H9 (cell line): ENCODE measurements around the gene PICALM. TPM values are rescaled to one million over a fixed set of nuclear protein-coding genes. Genes with fewer than 3 reads are reported as not detected.

Experiments
- DNase-seq: peaks from one replicate; pipeline ENCODE4 v3.0.0-alpha.2; 2017
- H2AFZ ChIP-seq: one replicate; pipeline ENCODE4 v1.6.1; 2013; ENCODE audit warnings: mild to moderate bottlenecking, low read length, control low read depth, moderate library complexity
- H2AK5ac ChIP-seq: 2 replicates; pipeline ENCODE4 v1.6.1; 2013; ENCODE audit warnings: low read length, control low read depth, mixed read lengths; ENCODE audit not compliant: insufficient read length
- H2BK120ac ChIP-seq: one replicate; pipeline ENCODE4 v1.6.1; 2013; ENCODE audit warnings: low read depth, mild to moderate bottlenecking, low read length, control low read depth, inconsistent platforms; ENCODE audit not compliant: poor library complexity, severe bottlenecking
- H2BK12ac ChIP-seq: 2 replicates; pipeline ENCODE4 v1.6.1; 2013; ENCODE audit warnings: low read length, control low read depth, mixed read lengths, low read depth; ENCODE audit not compliant: insufficient read length
- H2BK15ac ChIP-seq: 2 replicates; pipeline ENCODE4 v1.6.1; 2013; ENCODE audit warnings: low read depth, low read length, control low read depth
- H2BK20ac ChIP-seq: one replicate; pipeline ENCODE4 v1.6.1; 2013; ENCODE audit warnings: low read depth, mild to moderate bottlenecking, low read length, control low read depth, inconsistent platforms; ENCODE audit not compliant: poor library complexity, severe bottlenecking
- H2BK5ac ChIP-seq: 2 replicates; pipeline ENCODE4 v1.6.1; 2013; ENCODE audit warnings: low read length, control low read depth, mixed read lengths; ENCODE audit not compliant: insufficient read length
- H3K14ac ChIP-seq: 2 replicates; pipeline ENCODE4 v1.6.1; 2013; ENCODE audit warnings: low read length, control low read depth; ENCODE audit not compliant: insufficient read depth
- H3K18ac ChIP-seq: 2 replicates; pipeline ENCODE4 v1.6.1; 2013; ENCODE audit warnings: low read depth, mild to moderate bottlenecking, mixed read lengths, low read length, control low read depth; ENCODE audit not compliant: insufficient read length
- H3K23ac ChIP-seq: 2 replicates; pipeline ENCODE4 v1.6.1; 2013; ENCODE audit warnings: low read length, control low read depth, mixed read lengths, low read depth; ENCODE audit not compliant: insufficient read length
- H3K23me2 ChIP-seq: 2 replicates; pipeline ENCODE4 v1.6.1; 2013; ENCODE audit warnings: low read depth, mild to moderate bottlenecking, mixed read lengths, low read length, control low read depth; ENCODE audit not compliant: insufficient read length, poor library complexity, severe bottlenecking
- H3K27ac ChIP-seq: 2 replicates; pipeline ENCODE4 v1.5.1; 2013; ENCODE audit warnings: low read length, control low read depth, mixed read lengths, low read depth; ENCODE audit not compliant: insufficient read length
- H3K27me3 ChIP-seq: 2 replicates; pipeline ENCODE4 v1.6.1; 2013; ENCODE audit warnings: low read length, control low read depth, inconsistent platforms; ENCODE audit not compliant: insufficient read depth
- H3K4ac ChIP-seq: 2 replicates; pipeline ENCODE4 v1.6.1; 2013; ENCODE audit warnings: low read depth, mild to moderate bottlenecking, control low read depth, inconsistent platforms, low read length, moderate library complexity
- H3K4me1 ChIP-seq: 2 replicates; pipeline ENCODE4 v1.6.1; 2013; ENCODE audit warnings: low read length, control low read depth, inconsistent platforms; ENCODE audit not compliant: insufficient read depth
- H3K4me2 ChIP-seq: 2 replicates; pipeline ENCODE4 v1.6.1; 2013; ENCODE audit warnings: low read length, control low read depth, mixed read lengths; ENCODE audit not compliant: insufficient read length, insufficient read depth
- H3K56ac ChIP-seq: 2 replicates; pipeline ENCODE4 v1.6.1; 2013; ENCODE audit warnings: low read depth, mild to moderate bottlenecking, mixed read lengths, low read length, control low read depth; ENCODE audit not compliant: insufficient read length
- H3K79me1 ChIP-seq: 2 replicates; pipeline ENCODE4 v1.6.1; 2013; ENCODE audit warnings: low read depth, mild to moderate bottlenecking, moderate library complexity, low read length, control low read depth, inconsistent platforms; ENCODE audit not compliant: insufficient read depth, poor library complexity, severe bottlenecking
- H3K79me2 ChIP-seq: 2 replicates; pipeline ENCODE4 v1.6.1; 2013; ENCODE audit warnings: low read length, control low read depth, inconsistent platforms; ENCODE audit not compliant: insufficient read depth
- H3K9ac ChIP-seq: 2 replicates; pipeline ENCODE4 v1.6.1; 2013; ENCODE audit warnings: low read length, control low read depth, mixed read lengths; ENCODE audit not compliant: insufficient read length; ENCODE audit errors: extremely low read depth
- H3K9me3 ChIP-seq: one replicate; pipeline ENCODE4 v1.6.1; 2013; ENCODE audit warnings: low read depth, low read length, inconsistent platforms; ENCODE audit not compliant: control insufficient read depth
- H3T11ph ChIP-seq: one replicate; pipeline ENCODE4 v1.6.1; 2013; ENCODE audit warnings: mild to moderate bottlenecking, low read length, control low read depth, inconsistent platforms
- H4K20me1 ChIP-seq: one replicate; pipeline ENCODE4 v1.6.1; 2013; ENCODE audit not compliant: control insufficient read depth, insufficient read length, insufficient read depth
- H4K5ac ChIP-seq: 2 replicates; pipeline ENCODE4 v1.6.1; 2013; ENCODE audit warnings: low read depth, mild to moderate bottlenecking, mixed read lengths, low read length, control low read depth; ENCODE audit not compliant: insufficient read length
- H4K8ac ChIP-seq: replicated peaks from 2 replicates; pipeline ENCODE4 v1.6.1; 2013; ENCODE audit warnings: low read length, control low read depth, mixed read lengths, low read depth; ENCODE audit not compliant: insufficient read length
- H4K91ac ChIP-seq: 2 replicates; pipeline ENCODE4 v1.6.1; 2013; ENCODE audit warnings: low read depth, mild to moderate bottlenecking, moderate library complexity, mixed read lengths, low read length, control low read depth; ENCODE audit not compliant: insufficient read length
- H3K27ac Mint-ChIP-seq, 3 experiments: 2 replicates in 2 of 3; 3 replicates in 1 of 3; pipeline ENCODE4 v1.8.0; 2020 to 2021; ENCODE audit warnings: mixed read lengths in 3 of 3, mild to moderate bottlenecking in 1 of 3, moderate library complexity in 1 of 3
- H3K27me3 Mint-ChIP-seq: 2 replicates; pipeline ENCODE4 v1.8.0; 2021; ENCODE audit warnings: low read depth, mild to moderate bottlenecking, moderate library complexity, mixed read lengths
- H3K36me3 Mint-ChIP-seq, 3 experiments: 2 replicates in 2 of 3; 3 replicates in 1 of 3; pipeline ENCODE4 v1.8.0; 2020 to 2021; ENCODE audit warnings: low read depth in 3 of 3, mixed read lengths in 3 of 3; ENCODE audit not compliant: insufficient read depth in 1 of 3
- H3K4me1 Mint-ChIP-seq, 2 experiments: 2 replicates each; pipeline ENCODE4 v1.8.0; 2020; ENCODE audit warnings: mixed read lengths in 2 of 2
- H3K4me3 Mint-ChIP-seq, 2 experiments: 2 replicates in 1 of 2; 3 replicates in 1 of 2; pipeline ENCODE4 v1.8.0; 2020 to 2021; ENCODE audit warnings: mild to moderate bottlenecking in 2 of 2, mixed read lengths in 2 of 2, moderate library complexity in 1 of 2
- H3K9me3 Mint-ChIP-seq, 2 experiments: 2 replicates in 1 of 2; 3 replicates in 1 of 2; pipeline ENCODE4 v1.8.0; 2020; ENCODE audit warnings: mild to moderate bottlenecking in 2 of 2, mixed read lengths in 2 of 2, moderate library complexity in 1 of 2
- CTCF ChIP-seq: fragments of 200-600 bp; sonication (generic); conservative IDR thresholded peaks from 3 replicates; pipeline ENCODE4 v1.8.0; 2021; ENCODE audit warnings: antibody characterized with exemption, mild to moderate bottlenecking
- WGBS: extraction: QIAGEN DNeasy Blood & Tissue Kit; methylation state at CpG from one replicate; pipeline ENCODE4 v1.1.7; 2013; ENCODE audit warnings: missing lambda C conversion rate, low lambda C conversion rate, mixed read lengths; ENCODE audit not compliant: insufficient read length; ENCODE audit errors: extremely low coverage; 5-methylcytosine and 5-hydroxymethylcytosine counted together
- total RNA-seq: library from RNA; stranded (reverse); gene quantifications from 2 replicates; pipeline ENCODE4 v1.2.1, GENCODE V29; 2021

Gene PICALM
- total RNA-seq, 1 experiment from 2014 or later = 76.4 TPM

GRCh38 chr11:86117001-86117711 is 48.3 kb upstream of the PICALM start:
- no CpG with 5 or more reads among the region's 5 CpGs for WGBS
- no peak overlapping the region for H3T11ph ChIP-seq
- DNase-seq = no peak
- H3K4me2 ChIP-seq = no peak overlapping the region
- H3K23me2 ChIP-seq = no peaks in the 10 kb centered on the region
- H3K4me1 ChIP-seq = no peaks in the 10 kb centered on the region
- no peak overlapping the region for H3K4me3 Mint-ChIP-seq
- no peak overlapping the region for H4K8ac ChIP-seq
- H3K9me3 Mint-ChIP-seq = peaks cover 3% of the 10 kb centered on the region in 2 experiments; a peak in 4 of 5 replicates
- H4K5ac ChIP-seq = no peak overlapping the region
- no peaks in the 10 kb centered on the region for H3K79me1 ChIP-seq
- H2BK5ac ChIP-seq = no peak overlapping the region
- no peak overlapping the region for H2AK5ac ChIP-seq
- H2AFZ ChIP-seq = no peak overlapping the region
- H3K79me2 ChIP-seq = no peaks in the 10 kb centered on the region
- H3K27me3 Mint-ChIP-seq = no peaks in the 10 kb centered on the region
- H4K91ac ChIP-seq = no peak overlapping the region
- H3K14ac ChIP-seq = no peak overlapping the region
- H2BK120ac ChIP-seq = no peak overlapping the region
- no peak overlapping the region for H3K27ac Mint-ChIP-seq
- no peak overlapping the region for H3K18ac ChIP-seq
- H3K4ac ChIP-seq = no peak overlapping the region
- TF ChIP-seq CTCF = no peak
- H3K9me3 ChIP-seq = no peaks in the 10 kb centered on the region
- H3K23ac ChIP-seq = no peak overlapping the region
- H3K36me3 Mint-ChIP-seq = peaks cover 0 to 3% (median 0%) of the 10 kb centered on the region in 3 experiments; a peak in 1 of 7 replicates
- no peak overlapping the region for H2BK15ac ChIP-seq
- H2BK20ac ChIP-seq = no peak overlapping the region
- H3K4me1 Mint-ChIP-seq = no peaks in the 10 kb centered on the region
- H3K9ac ChIP-seq = no peak overlapping the region
- H3K27ac ChIP-seq = no peak overlapping the region
- no peaks in the 10 kb centered on the region for H4K20me1 ChIP-seq
- H2BK12ac ChIP-seq = no peak overlapping the region
- no peaks in the 10 kb centered on the region for H3K27me3 ChIP-seq
- no peak overlapping the region for H3K56ac ChIP-seq
